K562 (cell line): ENCODE data around the gene HSPA1B. TPM values are rescaled to one million over a fixed set of nuclear protein-coding genes. Genes with fewer than 3 reads are reported as not detected.

Experiments used
- ARID4B ChIP-seq: sonication (generic); formaldehyde crosslinking; IDR thresholded peaks from 2 replicates; pipeline ENCODE4 v1.8.0; 2022; ENCODE audit warnings: mild to moderate bottlenecking, missing genetic modification reagents
- ATF4 ChIP-seq: fragments of 450-650 bp; formaldehyde crosslinking; IDR thresholded peaks from 2 replicates; pipeline ENCODE4 v1.4.0; 2022; ENCODE audit warnings: mild to moderate bottlenecking, moderate library complexity
- BDP1 ChIP-seq: IDR thresholded peaks from 3 replicates; pipeline ENCODE4 v1.6.1; 2011; ENCODE audit not compliant: insufficient read length, insufficient read depth
- BRCA1 ChIP-seq, 2 experiments: fragments of 450-650 bp in 1 of 2; sonication (generic) in 1 of 2; formaldehyde crosslinking in 1 of 2; IDR thresholded peaks; 2 replicates each; pipeline versions ENCODE4 v1.5.0 to v1.6.1; 2017 to 2020; ENCODE audit warnings: mild to moderate bottlenecking in 1 of 2, missing genetic modification reagents in 1 of 2
- BRD4 ChIP-seq: fragments of 200-600 bp; sonication (generic); IDR thresholded peaks from 2 replicates; pipeline ENCODE4 v1.6.1; 2017; ENCODE audit warnings: inconsistent platforms
- CBX1 ChIP-seq: sonication (generic); IDR thresholded peaks from 2 replicates; pipeline ENCODE4 v1.6.1; 2016; ENCODE audit warnings: antibody characterized with exemption, low read depth, mild to moderate bottlenecking
- CBX3 ChIP-seq, 2 experiments: IDR thresholded peaks; 1 replicate in 1 of 2; 2 replicates in 1 of 2; pipeline ENCODE4 v1.6.1; 2012; ENCODE audit warnings: inconsistent platforms in 2 of 2, low read length in 2 of 2, borderline replicate concordance in 1 of 2, control low read depth in 1 of 2
- GATA2 ChIP-seq: sonication (generic); formaldehyde crosslinking; IDR thresholded peaks from 2 replicates; pipeline ENCODE4 v1.4.0; 2020; ENCODE audit warnings: mild to moderate bottlenecking, missing genetic modification reagents
- HMGN3 ChIP-seq: IDR thresholded peaks from 2 replicates; pipeline ENCODE4 v1.6.1; 2011; ENCODE audit warnings: borderline replicate concordance, low read depth, mild to moderate bottlenecking, mixed read lengths, low read length; ENCODE audit not compliant: insufficient read length; ENCODE audit errors: extremely low read depth
- MAFF ChIP-seq: IDR thresholded peaks from 2 replicates; pipeline ENCODE4 v1.6.1; 2012; ENCODE audit warnings: low read length, improper control_type of control experiment
- NBN ChIP-seq: fragments of 450-650 bp; IDR thresholded peaks from 2 replicates; pipeline ENCODE4 v1.6.1; 2016; ENCODE audit warnings: low read depth, mild to moderate bottlenecking
- NFIC ChIP-seq: fragments of 450-650 bp; IDR thresholded peaks from 2 replicates; pipeline ENCODE4 v1.6.1; 2017; ENCODE audit warnings: mild to moderate bottlenecking, inconsistent platforms
- PCBP1 ChIP-seq: fragments of 200-400 bp; formaldehyde crosslinking; IDR thresholded peaks from 2 replicates; pipeline ENCODE4 v1.6.1; 2018; ENCODE audit warnings: mild to moderate bottlenecking, low read depth, low read length; ENCODE audit not compliant: poor library complexity, severe bottlenecking
- PKNOX1 ChIP-seq: fragments of 450-650 bp; IDR thresholded peaks from 2 replicates; pipeline ENCODE4 v1.6.1; 2016
- SMC3 ChIP-seq: conservative IDR thresholded peaks from 2 replicates; pipeline ENCODE4 v1.6.1; 2011; ENCODE audit warnings: low read depth, low read length, improper control_type of control experiment; ENCODE audit not compliant: insufficient read depth
- TAF7 ChIP-seq: fragments of 450-650 bp; IDR thresholded peaks from 2 replicates; pipeline ENCODE4 v1.6.1; 2016; ENCODE audit warnings: missing genetic modification characterization, missing compliant biosample characterization
- ZNF224 ChIP-seq: sonication (generic); formaldehyde crosslinking; IDR thresholded peaks from 2 replicates; pipeline ENCODE4 v1.8.0; 2022; ENCODE audit warnings: mild to moderate bottlenecking, missing genetic modification reagents
- ZNF253 ChIP-seq: fragments of 250-450 bp; sonication (Bioruptor Pico); conservative IDR thresholded peaks from 2 replicates; pipeline ENCODE4 v1.6.1; 2021; ENCODE audit warnings: mild to moderate bottlenecking
- ZNF408 ChIP-seq: fragments of 250-450 bp; sonication (Bioruptor Pico); IDR thresholded peaks from 2 replicates; pipeline ENCODE4 v1.4.0; 2020; ENCODE audit warnings: low read depth, mild to moderate bottlenecking, moderate library complexity
- ZNF778 ChIP-seq: fragments of 450-650 bp; formaldehyde crosslinking; IDR thresholded peaks from 2 replicates; pipeline ENCODE4 v1.4.0; 2020; ENCODE audit warnings: mild to moderate bottlenecking, moderate library complexity
- polyA plus RNA-seq, 8 experiments: library from polyadenylated mRNA; depleted of rRNA in 4 of 8; stranded (reverse) in 5 of 8; unstranded in 3 of 8; fragments of >200 nt; fragmentation: Nextera tagmentation in 2 of 8; fragmentation: Illumina TruSeq in 1 of 8; extraction: Ambion mirVana in 2 of 8; extraction: Trizol in 1 of 8; gene quantifications; 2 replicates each; pipeline versions ENCODE4 v1.2.1 to v1.2.3, GENCODE V29; 2011 to 2014; ENCODE audit warnings: inconsistent platforms in 1 of 8, missing spikeins in 1 of 8
- total RNA-seq, 7 experiments: library from RNA; depleted of rRNA in 6 of 7; stranded (reverse); fragments of >200 nt in 6 of 7; fragmentation: Illumina TruSeq in 2 of 7; extraction: Trizol in 2 of 7; gene quantifications; 2 replicates each; pipeline versions ENCODE4 v1.2.1 to v1.2.3, GENCODE V29; 2011 to 2021; ENCODE audit warnings: low replicate concordance in 1 of 7

Gene HSPA1B
- total and polyA plus RNA-seq, 9 of the 15 experiments (the other 6 are each of a cell fraction or from before 2014, with no cell fraction given) = 0.27 to 227 (median 51.2) TPM

- no peak for TF ChIP-seq ZNF778
- TF ChIP-seq GATA2 (CRISPR knock-in tag) = no peak
- TF ChIP-seq SMC3 = peak; percentile 27; the same call in 1 of the 2 replicates
- peak; percentile 85 for TF ChIP-seq PCBP1
- TF ChIP-seq TAF7 (tag) = peak; percentile 88
- no peak for TF ChIP-seq BDP1
- no peak; the same call in 1 of the 2 replicates for TF ChIP-seq NBN
- 0 out of 2 replicates have a peak, but pooled peaks have one; percentile 38 for TF ChIP-seq NFIC
- no peak for TF ChIP-seq ZNF224 (CRISPR knock-in tag)
- TF ChIP-seq ZNF253 (CRISPR knock-in tag) = peak; percentile 54; the same call in 1 of the 2 replicates
- no peak; a peak in 2 of 3 replicates for TF ChIP-seq CBX3 (IDR thresholded peaks at IDR 0.05; ENCODE audit: borderline replicate concordance in 1 of 2, low read length in 2 of 2)
- peak; percentile 93 for TF ChIP-seq PKNOX1
- no peak; the same call in 1 of the 2 replicates for TF ChIP-seq CBX1
- TF ChIP-seq MAFF = no peak
- peak; percentile 88 for TF ChIP-seq HMGN3
- no peak for TF ChIP-seq BRCA1 (IDR thresholded peaks at IDR 0.05)
- no peak for TF ChIP-seq BRCA1 (CRISPR knock-in tag; IDR thresholded peaks at IDR 0.05)
- no peak for TF ChIP-seq BRD4
- peak; percentile 99 for TF ChIP-seq ARID4B (CRISPR knock-in tag)
- TF ChIP-seq ATF4 (CRISPR knock-in tag) = peak; percentile 58; the same call in 1 of the 2 replicates
- no peak for TF ChIP-seq ZNF408 (CRISPR knock-in tag)
Measured at GRCh38 chr6:31862344-31863235, 35.1 kb downstream of the HSPA1B start, which contains the start of gene NEU1 (continued).
